Measurements from ENCODE around the gene LMAN2L. TPM values are rescaled to one million over a fixed set of nuclear protein-coding genes. Genes with fewer than 3 reads are reported as not detected.

LMAN2L gene
- total and polyA plus RNA-seq, 2 donors = 10.9 to 16.0 TPM

GRCh38 chr2:96762529-96763311, 22.9 kb upstream of the LMAN2L start:
- Histone ChIP-seq H3K27ac (ENCODE audit: low read depth in 1 of 2, low read length in 1 of 2) (peak overlapping the region in 1 of 2 donors; percentile 43), H3K36me3 (ENCODE audit: control insufficient read depth in 2 of 2, insufficient read depth in 2 of 2, low read length in 1 of 2) (no peaks in the 10 kb centered on the region), H3K9me3 (ENCODE audit: control insufficient read depth in 2 of 2, insufficient read depth in 1 of 2, low read length in 1 of 2) (no peaks in the 10 kb centered on the region), H3K4me1 (ENCODE audit: control insufficient read depth in 2 of 2, insufficient read depth in 2 of 2, low read length in 2 of 2) (peaks cover 33 to 48% of the 10 kb centered on the region in 2 donors), H3K27me3 (ENCODE audit: control insufficient read depth in 2 of 2, insufficient read depth in 1 of 2, low read length in 1 of 2) (no peaks in the 10 kb centered on the region), H3K4me3 (ENCODE audit: low read length in 2 of 2) (peak overlapping the region; percentile 9 to 38)
- WGBS = 16% methylated on average over 15 of the region's 15 CpGs
- DNase-seq (ENCODE audit: low read depth in 6 of 9, low spot score in 9 of 9) = peak in 1 of 9 donors; percentile 47

- no peaks in the 10 kb centered on the region for H3K36me3 ChIP-seq (ENCODE audit: control insufficient read depth in 2 of 2, insufficient read depth in 2 of 2, low read length in 1 of 2)
- peaks cover 33 to 48% of the 10 kb centered on the region in 2 donors for H3K4me1 ChIP-seq (ENCODE audit: control insufficient read depth in 2 of 2, insufficient read depth in 2 of 2, low read length in 2 of 2)
- no peaks in the 10 kb centered on the region for H3K9me3 ChIP-seq (ENCODE audit: control insufficient read depth in 2 of 2, insufficient read depth in 1 of 2, low read length in 1 of 2)
- peak overlapping the region in 1 of 2 donors; percentile 72 for H3K27ac ChIP-seq (ENCODE audit: low read depth in 1 of 2, low read length in 1 of 2)
- H3K4me3 ChIP-seq (ENCODE audit: low read length in 2 of 2) = peak overlapping the region; percentile 56 to 84
- no peaks in the 10 kb centered on the region for H3K27me3 ChIP-seq (ENCODE audit: control insufficient read depth in 2 of 2, insufficient read depth in 1 of 2, low read length in 1 of 2)
- peak in 4 of 9 donors; percentile 55 to 76 (median 70) for DNase-seq (ENCODE audit: low read depth in 6 of 9, low spot score in 9 of 9)
- 27% methylated on average over 59 of the region's 59 CpGs for WGBS
Measured at GRCh38 chr2:96760986-96761832, 21.3 kb upstream of the LMAN2L start.

GRCh38 chr2:96760036-96760985, 20.4 kb upstream of the LMAN2L start, which contains the start of gene CNNM4:
Gene CNNM4 (plus strand): TSS chr2:96760902. CDS start chr2:96761000, 98 bp downstream.
- Histone ChIP-seq H3K27me3 (ENCODE audit: control insufficient read depth in 2 of 2, insufficient read depth in 1 of 2, low read length in 1 of 2) (no peaks in the 10 kb centered on the region), H3K4me3 (ENCODE audit: low read length in 2 of 2) (peak within 1 kb of the TSS; percentile 56 to 84), H3K27ac (ENCODE audit: low read depth in 1 of 2, low read length in 1 of 2) (peak within 1 kb of the TSS in 1 of 2 donors; percentile 72), H3K9me3 (ENCODE audit: control insufficient read depth in 2 of 2, insufficient read depth in 1 of 2, low read length in 1 of 2) (no peaks in the 10 kb centered on the region), H3K4me1 (ENCODE audit: control insufficient read depth in 2 of 2, insufficient read depth in 2 of 2, low read length in 2 of 2) (peaks cover 33 to 48% of the 10 kb centered on the region in 2 donors), H3K36me3 (ENCODE audit: control insufficient read depth in 2 of 2, insufficient read depth in 2 of 2, low read length in 1 of 2) (no peaks in the 10 kb centered on the region)
- 5% methylated on average over 62 of the region's 62 CpGs for WGBS
- peak in 8 of 9 donors; percentile 75 to 93 (median 85) for DNase-seq (ENCODE audit: low read depth in 6 of 9, low spot score in 9 of 9)

- Histone ChIP-seq H3K9me3 (ENCODE audit: control insufficient read depth in 2 of 2, insufficient read depth in 1 of 2, low read length in 1 of 2) (no peaks in the 10 kb centered on the region), H3K27me3 (ENCODE audit: control insufficient read depth in 2 of 2, insufficient read depth in 1 of 2, low read length in 1 of 2) (no peaks in the 10 kb centered on the region), H3K27ac (ENCODE audit: low read depth in 1 of 2, low read length in 1 of 2) (no peak overlapping the region), H3K36me3 (ENCODE audit: control insufficient read depth in 2 of 2, insufficient read depth in 2 of 2, low read length in 1 of 2) (no peaks in the 10 kb centered on the region), H3K4me1 (ENCODE audit: control insufficient read depth in 2 of 2, insufficient read depth in 2 of 2, low read length in 2 of 2) (peaks cover 33 to 47% of the 10 kb centered on the region in 2 donors), H3K4me3 (ENCODE audit: low read length in 2 of 2) (no peak overlapping the region)
- no peak for DNase-seq (ENCODE audit: low read depth in 6 of 9, low spot score in 9 of 9)
- 98% methylated on average over 4 of the region's 4 CpGs for WGBS
Measured at GRCh38 chr2:96759548-96759947, 19.7 kb upstream of the LMAN2L start.

- DNase-seq (ENCODE audit: low read depth in 6 of 9, low spot score in 9 of 9) = no peak
Measured at GRCh38 chr2:96758987-96759386, 19.1 kb upstream of the LMAN2L start.

GRCh38 chr2:96757477-96757860, 17.6 kb upstream of the LMAN2L start:
- Histone ChIP-seq H3K4me3 (ENCODE audit: low read length in 2 of 2) (no peak overlapping the region), H3K9me3 (ENCODE audit: control insufficient read depth in 2 of 2, insufficient read depth in 1 of 2, low read length in 1 of 2) (no peaks in the 10 kb centered on the region), H3K36me3 (ENCODE audit: control insufficient read depth in 2 of 2, insufficient read depth in 2 of 2, low read length in 1 of 2) (no peaks in the 10 kb centered on the region), H3K27me3 (ENCODE audit: control insufficient read depth in 2 of 2, insufficient read depth in 1 of 2, low read length in 1 of 2) (no peaks in the 10 kb centered on the region), H3K27ac (ENCODE audit: low read depth in 1 of 2, low read length in 1 of 2) (no peak overlapping the region), H3K4me1 (ENCODE audit: control insufficient read depth in 2 of 2, insufficient read depth in 2 of 2, low read length in 2 of 2) (peaks cover 17 to 27% of the 10 kb centered on the region in 2 donors)
- no peak for DNase-seq (ENCODE audit: low read depth in 6 of 9, low spot score in 9 of 9)
- 98% methylated on average over 6 of the region's 6 CpGs for WGBS

More at GRCh38 chr2:96758987-96759386, 19.1 kb upstream of the LMAN2L start:
- Histone ChIP-seq H3K27me3 (ENCODE audit: control insufficient read depth in 2 of 2, insufficient read depth in 1 of 2, low read length in 1 of 2) (no peaks in the 10 kb centered on the region), H3K4me3 (ENCODE audit: low read length in 2 of 2) (no peak overlapping the region), H3K36me3 (ENCODE audit: control insufficient read depth in 2 of 2, insufficient read depth in 2 of 2, low read length in 1 of 2) (no peaks in the 10 kb centered on the region), H3K9me3 (ENCODE audit: control insufficient read depth in 2 of 2, insufficient read depth in 1 of 2, low read length in 1 of 2) (no peaks in the 10 kb centered on the region), H3K27ac (ENCODE audit: low read depth in 1 of 2, low read length in 1 of 2) (no peak overlapping the region), H3K4me1 (ENCODE audit: control insufficient read depth in 2 of 2, insufficient read depth in 2 of 2, low read length in 2 of 2) (peaks cover 30 to 42% of the 10 kb centered on the region in 2 donors)
- WGBS = 82% methylated on average over 3 of the region's 3 CpGs

GRCh38 chr2:96756788-96757476, 17.1 kb upstream of the LMAN2L start:
- peaks cover 11 to 21% of the 10 kb centered on the region in 2 donors for H3K4me1 ChIP-seq (ENCODE audit: control insufficient read depth in 2 of 2, insufficient read depth in 2 of 2, low read length in 2 of 2)
- DNase-seq (ENCODE audit: low read depth in 6 of 9, low spot score in 9 of 9) = no peak
- WGBS = 98% methylated on average over 5 of the region's 5 CpGs

GRCh38 chr2:96754317-96754716, 14.5 kb upstream of the LMAN2L start:
- Histone ChIP-seq H3K27ac (ENCODE audit: low read depth in 1 of 2, low read length in 1 of 2) (no peak overlapping the region), H3K4me3 (ENCODE audit: low read length in 2 of 2) (no peak overlapping the region), H3K36me3 (ENCODE audit: control insufficient read depth in 2 of 2, insufficient read depth in 2 of 2, low read length in 1 of 2) (no peaks in the 10 kb centered on the region), H3K27me3 (ENCODE audit: control insufficient read depth in 2 of 2, insufficient read depth in 1 of 2, low read length in 1 of 2) (no peaks in the 10 kb centered on the region), H3K4me1 (ENCODE audit: control insufficient read depth in 2 of 2, insufficient read depth in 2 of 2, low read length in 2 of 2) (no peaks in the 10 kb centered on the region), H3K9me3 (ENCODE audit: control insufficient read depth in 2 of 2, insufficient read depth in 1 of 2, low read length in 1 of 2) (no peaks in the 10 kb centered on the region)
- no peak for DNase-seq (ENCODE audit: low read depth in 6 of 9, low spot score in 9 of 9)

More at GRCh38 chr2:96756788-96757476, 17.1 kb upstream of the LMAN2L start:
- no peak overlapping the region for H3K27ac ChIP-seq (ENCODE audit: low read depth in 1 of 2, low read length in 1 of 2)
- H3K4me3 ChIP-seq (ENCODE audit: low read length in 2 of 2) = no peak overlapping the region
- H3K27me3 ChIP-seq (ENCODE audit: control insufficient read depth in 2 of 2, insufficient read depth in 1 of 2, low read length in 1 of 2) = no peaks in the 10 kb centered on the region
- H3K9me3 ChIP-seq (ENCODE audit: control insufficient read depth in 2 of 2, insufficient read depth in 1 of 2, low read length in 1 of 2) = no peaks in the 10 kb centered on the region
- no peaks in the 10 kb centered on the region for H3K36me3 ChIP-seq (ENCODE audit: control insufficient read depth in 2 of 2, insufficient read depth in 2 of 2, low read length in 1 of 2)
